Measurements from ENCODE around the gene QPCT.

Gene QPCT

DNA sequence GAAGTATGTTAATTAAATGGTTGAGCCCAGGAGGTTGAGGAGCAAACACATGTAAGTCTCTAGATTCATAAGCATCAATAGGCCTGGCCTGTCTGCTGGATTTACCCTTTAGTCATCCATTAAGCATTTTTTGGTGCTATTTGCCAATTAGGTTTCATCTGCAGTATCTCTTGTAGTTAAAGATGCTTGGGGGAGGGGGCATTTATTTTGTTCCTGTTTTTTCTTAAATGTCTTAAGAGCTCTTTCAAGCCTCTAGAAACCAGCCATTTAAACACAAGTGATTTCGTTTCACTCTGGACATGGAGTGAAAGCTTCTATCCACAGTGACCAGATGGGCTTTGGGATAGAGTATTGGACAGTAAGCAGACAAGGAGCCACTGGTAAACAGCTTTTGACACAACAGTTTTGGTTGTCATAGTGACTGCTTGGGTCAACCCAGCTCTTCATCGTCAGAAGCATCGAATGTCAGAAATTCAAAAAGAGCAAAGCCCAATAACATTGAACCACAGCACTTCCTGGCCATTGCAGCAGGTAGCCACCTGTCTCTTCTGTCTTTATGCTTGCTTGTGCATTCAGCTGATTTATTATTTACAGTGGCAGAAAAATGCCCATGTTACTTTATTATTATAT lies 4.9 kb downstream of the QPCT start:
- H3K4me3 ChIP-seq (ENCODE audit: low read depth, low read length), result no peak overlapping the region
- H3K4me1 ChIP-seq (ENCODE audit: control insufficient read depth, insufficient read depth, low read length), result peaks cover 22% of the 10 kb centered on the region
- H3K9ac ChIP-seq (ENCODE audit: low read depth, low read length), result no peak overlapping the region

GRCh38 chr2:37350034-37350433 lies 5.6 kb downstream of the QPCT start:
- H3K9me3 ChIP-seq (ENCODE audit: control insufficient read depth, insufficient read depth, low read length), result no peaks in the 10 kb centered on the region
- no peaks in the 10 kb centered on the region for H3K27me3 ChIP-seq (ENCODE audit: control insufficient read depth, insufficient read depth, low read length)
- H3K4me1 ChIP-seq (ENCODE audit: control insufficient read depth, insufficient read depth, low read length), result peaks cover 22% of the 10 kb centered on the region
- no peak overlapping the region for H3K4me3 ChIP-seq (ENCODE audit: low read depth, low read length)
- no peak overlapping the region for H3K9ac ChIP-seq (ENCODE audit: low read depth, low read length)
- no peaks in the 10 kb centered on the region for H3K36me3 ChIP-seq (ENCODE audit: control insufficient read depth, insufficient read depth, low read length)

More for the DNA sequence above, 4.9 kb downstream of the QPCT start:
- H3K9me3 ChIP-seq (ENCODE audit: control insufficient read depth, insufficient read depth, low read length), result no peaks in the 10 kb centered on the region
- H3K36me3 ChIP-seq (ENCODE audit: control insufficient read depth, insufficient read depth, low read length), result no peaks in the 10 kb centered on the region
- no peaks in the 10 kb centered on the region for H3K27me3 ChIP-seq (ENCODE audit: control insufficient read depth, insufficient read depth, low read length)

DNA sequence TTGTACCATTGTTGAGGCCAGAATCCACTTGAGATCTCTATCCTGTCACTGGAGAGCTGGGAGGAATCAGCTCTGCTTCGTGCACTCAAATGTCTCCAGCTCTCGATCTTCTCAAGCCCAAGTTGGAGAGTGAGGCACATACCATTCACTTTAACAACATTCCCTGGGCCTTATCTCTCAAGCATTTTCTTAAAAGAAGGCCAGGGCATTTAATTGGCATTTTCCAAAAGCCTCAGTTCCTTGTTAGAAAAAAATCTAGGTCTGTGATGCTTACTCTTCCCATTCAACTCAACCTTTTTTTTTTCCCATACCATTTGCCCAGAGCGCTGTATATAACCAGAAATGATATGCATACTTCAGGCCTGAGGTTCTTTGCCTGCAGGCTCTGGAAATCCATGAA lies 10.1 kb downstream of the QPCT start:
- no peaks in the 10 kb centered on the region for H3K27me3 ChIP-seq (ENCODE audit: control insufficient read depth, insufficient read depth, low read length)
- no peaks in the 10 kb centered on the region for H3K36me3 ChIP-seq (ENCODE audit: control insufficient read depth, insufficient read depth, low read length)
- H3K9me3 ChIP-seq (ENCODE audit: control insufficient read depth, insufficient read depth, low read length), result no peaks in the 10 kb centered on the region
- H3K9ac ChIP-seq (ENCODE audit: low read depth, low read length), result no peak overlapping the region
- peaks cover 8% of the 10 kb centered on the region for H3K4me1 ChIP-seq (ENCODE audit: control insufficient read depth, insufficient read depth, low read length)
- H3K4me3 ChIP-seq (ENCODE audit: low read depth, low read length), result no peak overlapping the region

DNA sequence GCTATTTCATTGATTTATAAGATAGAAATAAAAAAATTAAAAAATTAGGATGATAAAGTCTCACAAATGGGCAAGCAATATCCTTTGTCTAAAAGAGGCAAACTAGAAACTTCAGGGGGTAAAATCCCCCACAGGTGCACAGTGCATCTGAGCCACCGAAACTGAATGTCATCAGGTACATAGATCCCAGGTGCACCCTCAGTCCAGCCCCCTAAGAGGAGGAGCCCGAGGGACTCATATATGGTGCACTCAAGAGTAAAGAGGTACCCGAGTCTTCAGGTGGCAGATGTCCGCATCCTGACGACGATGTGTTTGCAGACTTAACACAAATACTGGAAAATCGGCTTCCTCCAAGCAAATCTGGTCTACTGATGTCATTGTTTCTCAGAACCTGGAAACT lies 11.3 kb downstream of the QPCT start:
- Histone ChIP-seq H3K27me3 (ENCODE audit: control insufficient read depth, insufficient read depth, low read length) (no peaks in the 10 kb centered on the region), H3K4me1 (ENCODE audit: control insufficient read depth, insufficient read depth, low read length) (no peaks in the 10 kb centered on the region), H3K9ac (ENCODE audit: low read depth, low read length) (no peak overlapping the region), H3K9me3 (ENCODE audit: control insufficient read depth, insufficient read depth, low read length) (no peaks in the 10 kb centered on the region), H3K36me3 (ENCODE audit: control insufficient read depth, insufficient read depth, low read length) (no peaks in the 10 kb centered on the region), H3K4me3 (ENCODE audit: low read depth, low read length) (no peak overlapping the region)

DNA sequence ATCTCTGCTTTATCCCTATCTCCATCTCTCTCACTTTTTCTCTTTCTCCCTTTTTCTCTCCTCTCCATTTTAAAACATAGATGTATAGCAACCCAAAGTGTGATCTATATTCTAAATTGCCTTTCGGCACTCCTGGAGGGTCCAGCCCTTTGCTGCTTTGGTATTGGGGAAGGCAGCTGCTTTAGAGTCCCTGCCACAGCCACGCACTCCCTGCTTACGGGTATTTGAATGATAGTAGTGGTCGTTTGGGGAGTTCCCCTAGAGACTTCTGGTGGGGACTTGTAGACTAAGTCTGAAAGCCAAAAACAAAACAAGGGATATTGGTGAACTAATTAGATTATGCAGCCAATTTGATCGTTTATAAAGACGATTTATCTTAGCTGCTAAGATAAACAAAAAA lies 11.9 kb downstream of the QPCT start:
- no peaks in the 10 kb centered on the region for H3K4me1 ChIP-seq (ENCODE audit: control insufficient read depth, insufficient read depth, low read length)
- no peaks in the 10 kb centered on the region for H3K27me3 ChIP-seq (ENCODE audit: control insufficient read depth, insufficient read depth, low read length)
- no peak overlapping the region for H3K9ac ChIP-seq (ENCODE audit: low read depth, low read length)
- no peaks in the 10 kb centered on the region for H3K9me3 ChIP-seq (ENCODE audit: control insufficient read depth, insufficient read depth, low read length)
- no peak overlapping the region for H3K4me3 ChIP-seq (ENCODE audit: low read depth, low read length)
- H3K36me3 ChIP-seq (ENCODE audit: control insufficient read depth, insufficient read depth, low read length), result no peaks in the 10 kb centered on the region

DNA sequence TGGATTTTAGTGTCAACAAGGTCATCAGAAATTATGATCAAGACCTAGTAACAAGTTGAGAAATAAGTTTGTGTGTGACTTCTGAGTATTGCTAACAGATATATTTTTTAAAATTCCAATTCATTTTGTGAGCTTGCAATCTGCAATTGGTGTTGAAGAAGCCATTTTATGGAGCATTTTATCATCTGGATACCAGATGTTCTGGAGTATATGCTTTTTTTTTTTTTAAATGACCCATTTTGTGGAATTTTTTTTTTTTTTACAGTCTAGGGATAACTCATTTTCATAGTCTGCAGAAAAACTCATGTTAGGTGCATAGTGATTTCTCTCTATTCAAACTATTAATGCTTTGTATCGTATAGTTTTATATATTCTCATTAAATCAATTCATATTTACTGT lies 12.6 kb downstream of the QPCT start:
- no peaks in the 10 kb centered on the region for H3K36me3 ChIP-seq (ENCODE audit: control insufficient read depth, insufficient read depth, low read length)
- H3K4me1 ChIP-seq (ENCODE audit: control insufficient read depth, insufficient read depth, low read length), result no peaks in the 10 kb centered on the region
- no peaks in the 10 kb centered on the region for H3K27me3 ChIP-seq (ENCODE audit: control insufficient read depth, insufficient read depth, low read length)
- H3K4me3 ChIP-seq (ENCODE audit: low read depth, low read length), result no peak overlapping the region
- H3K9me3 ChIP-seq (ENCODE audit: control insufficient read depth, insufficient read depth, low read length), result no peaks in the 10 kb centered on the region
- H3K9ac ChIP-seq (ENCODE audit: low read depth, low read length), result no peak overlapping the region

GRCh38 chr2:37357530-37357929 lies 13.1 kb downstream of the QPCT start:
- Histone ChIP-seq H3K27me3 (ENCODE audit: control insufficient read depth, insufficient read depth, low read length) (no peaks in the 10 kb centered on the region), H3K4me1 (ENCODE audit: control insufficient read depth, insufficient read depth, low read length) (no peaks in the 10 kb centered on the region), H3K9ac (ENCODE audit: low read depth, low read length) (no peak overlapping the region), H3K9me3 (ENCODE audit: control insufficient read depth, insufficient read depth, low read length) (no peaks in the 10 kb centered on the region), H3K36me3 (ENCODE audit: control insufficient read depth, insufficient read depth, low read length) (no peaks in the 10 kb centered on the region), H3K4me3 (ENCODE audit: low read depth, low read length) (no peak overlapping the region)

GRCh38 chr2:37358466-37358865 lies 14.0 kb downstream of the QPCT start:
- Histone ChIP-seq H3K36me3 (ENCODE audit: control insufficient read depth, insufficient read depth, low read length) (no peaks in the 10 kb centered on the region), H3K9me3 (ENCODE audit: control insufficient read depth, insufficient read depth, low read length) (no peaks in the 10 kb centered on the region), H3K4me3 (ENCODE audit: low read depth, low read length) (no peak overlapping the region), H3K4me1 (ENCODE audit: control insufficient read depth, insufficient read depth, low read length) (no peaks in the 10 kb centered on the region), H3K9ac (ENCODE audit: low read depth, low read length) (no peak overlapping the region), H3K27me3 (ENCODE audit: control insufficient read depth, insufficient read depth, low read length) (no peaks in the 10 kb centered on the region)

- H3K36me3 ChIP-seq (ENCODE audit: control insufficient read depth, insufficient read depth, low read length), result no peaks in the 10 kb centered on the region
- H3K9me3 ChIP-seq (ENCODE audit: control insufficient read depth, insufficient read depth, low read length), result no peaks in the 10 kb centered on the region
- no peaks in the 10 kb centered on the region for H3K4me1 ChIP-seq (ENCODE audit: control insufficient read depth, insufficient read depth, low read length)
- no peak overlapping the region for H3K9ac ChIP-seq (ENCODE audit: low read depth, low read length)
- no peak overlapping the region for H3K4me3 ChIP-seq (ENCODE audit: low read depth, low read length)
- no peaks in the 10 kb centered on the region for H3K27me3 ChIP-seq (ENCODE audit: control insufficient read depth, insufficient read depth, low read length)
Observed at GRCh38 chr2:37361216-37361815, 16.9 kb downstream of the QPCT start.

- Histone ChIP-seq H3K4me1 (ENCODE audit: control insufficient read depth, insufficient read depth, low read length) (no peaks in the 10 kb centered on the region), H3K9ac (ENCODE audit: low read depth, low read length) (no peak overlapping the region), H3K36me3 (ENCODE audit: control insufficient read depth, insufficient read depth, low read length) (no peaks in the 10 kb centered on the region), H3K4me3 (ENCODE audit: low read depth, low read length) (no peak overlapping the region), H3K9me3 (ENCODE audit: control insufficient read depth, insufficient read depth, low read length) (no peaks in the 10 kb centered on the region), H3K27me3 (ENCODE audit: control insufficient read depth, insufficient read depth, low read length) (no peaks in the 10 kb centered on the region)
Observed at GRCh38 chr2:37361994-37362698, 17.7 kb downstream of the QPCT start.

- H3K9ac ChIP-seq (ENCODE audit: low read depth, low read length), result no peak overlapping the region
- no peaks in the 10 kb centered on the region for H3K4me1 ChIP-seq (ENCODE audit: control insufficient read depth, insufficient read depth, low read length)
- no peaks in the 10 kb centered on the region for H3K27me3 ChIP-seq (ENCODE audit: control insufficient read depth, insufficient read depth, low read length)
- H3K36me3 ChIP-seq (ENCODE audit: control insufficient read depth, insufficient read depth, low read length), result no peaks in the 10 kb centered on the region
- H3K9me3 ChIP-seq (ENCODE audit: control insufficient read depth, insufficient read depth, low read length), result no peaks in the 10 kb centered on the region
- no peak overlapping the region for H3K4me3 ChIP-seq (ENCODE audit: low read depth, low read length)
Observed at GRCh38 chr2:37364351-37364750, 19.9 kb downstream of the QPCT start.

- Histone ChIP-seq H3K36me3 (ENCODE audit: control insufficient read depth, insufficient read depth, low read length) (no peaks in the 10 kb centered on the region), H3K9me3 (ENCODE audit: control insufficient read depth, insufficient read depth, low read length) (no peaks in the 10 kb centered on the region), H3K4me3 (ENCODE audit: low read depth, low read length) (no peak overlapping the region), H3K9ac (ENCODE audit: low read depth, low read length) (no peak overlapping the region), H3K27me3 (ENCODE audit: control insufficient read depth, insufficient read depth, low read length) (no peaks in the 10 kb centered on the region), H3K4me1 (ENCODE audit: control insufficient read depth, insufficient read depth, low read length) (no peaks in the 10 kb centered on the region)
Observed at GRCh38 chr2:37365669-37366068, 21.2 kb downstream of the QPCT start.
